ENCODE data around the gene ZNF324.
"Not testable (repeated sequence)": the region's sequence is repeated elsewhere in the genome, so short reads cannot be mapped to it uniquely, and the experiment has no call there.

ZNF324 gene

DNA sequence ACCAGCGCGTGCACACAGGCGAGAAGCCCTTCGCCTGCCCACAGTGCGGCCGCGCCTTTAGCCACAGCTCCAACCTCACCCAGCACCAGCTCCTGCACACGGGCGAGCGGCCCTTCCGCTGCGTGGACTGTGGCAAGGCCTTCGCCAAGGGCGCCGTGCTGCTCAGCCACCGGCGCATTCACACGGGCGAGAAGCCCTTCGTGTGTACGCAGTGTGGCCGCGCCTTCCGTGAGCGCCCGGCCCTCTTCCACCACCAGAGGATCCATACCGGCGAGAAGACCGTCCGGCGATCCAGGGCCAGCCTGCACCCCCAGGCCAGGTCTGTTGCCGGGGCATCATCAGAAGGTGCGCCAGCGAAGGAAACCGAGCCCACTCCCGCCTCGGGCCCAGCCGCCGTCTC lies 4.9 kb downstream of the ZNF324 start:
- DNase-seq (ENCODE audit: low spot score) = no peak

DNA sequence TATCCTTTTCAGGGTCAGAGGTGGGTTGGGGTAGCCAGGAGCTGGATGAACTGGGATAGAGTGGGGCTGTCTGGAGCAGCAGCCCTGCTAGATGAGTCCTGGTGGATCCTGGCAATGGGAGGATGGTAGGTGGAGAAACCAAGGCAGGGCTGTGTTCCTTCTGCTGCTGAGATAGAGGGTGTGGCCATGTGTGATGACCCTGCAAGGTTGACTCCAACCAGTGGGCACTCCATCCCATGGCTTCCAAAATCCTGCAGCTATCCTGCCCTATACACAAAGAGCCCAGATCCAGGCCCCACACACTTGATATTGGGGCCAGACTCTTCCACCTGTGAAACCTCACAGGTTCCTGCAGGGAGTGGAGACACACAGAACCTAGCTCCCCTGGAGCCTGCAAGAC lies 6.9 kb downstream of the ZNF324 start:
- DNase-seq (ENCODE audit: low spot score) = no peak

DNA sequence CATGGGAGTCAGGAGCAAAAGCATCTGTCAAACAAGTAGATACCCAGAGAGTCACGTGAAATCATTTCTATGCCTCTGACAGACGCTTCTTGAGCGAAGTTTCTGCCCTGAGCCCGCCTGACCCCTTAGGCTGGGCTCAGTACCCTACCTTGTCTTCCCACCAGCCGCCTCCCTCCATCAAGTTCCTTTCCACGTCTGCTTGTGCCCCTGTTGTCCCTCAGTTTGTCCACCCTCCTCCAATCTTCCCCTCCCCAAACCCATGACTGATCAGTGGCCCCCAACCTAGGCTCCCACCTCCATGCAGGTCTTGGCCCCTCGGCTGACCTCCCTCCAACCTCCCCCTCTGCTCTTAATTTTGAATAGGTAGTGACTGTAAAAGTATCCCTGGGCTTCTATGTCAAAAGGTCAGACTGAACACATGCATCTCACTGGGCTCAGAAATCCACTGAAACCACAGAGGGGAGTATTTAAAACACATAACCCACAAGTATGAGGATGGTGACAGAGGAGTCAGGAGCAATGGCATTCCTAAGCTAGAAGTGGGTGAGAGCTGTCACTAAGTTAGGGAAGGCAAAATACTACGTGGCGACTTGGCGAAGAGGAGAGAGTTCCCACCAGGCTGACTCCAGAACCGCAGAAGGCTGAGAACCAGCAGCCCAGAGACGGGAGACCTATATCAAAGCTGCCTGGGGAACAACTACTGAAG lies 7.6 kb downstream of the ZNF324 start:
- no peak for DNase-seq (ENCODE audit: low spot score)

DNA sequence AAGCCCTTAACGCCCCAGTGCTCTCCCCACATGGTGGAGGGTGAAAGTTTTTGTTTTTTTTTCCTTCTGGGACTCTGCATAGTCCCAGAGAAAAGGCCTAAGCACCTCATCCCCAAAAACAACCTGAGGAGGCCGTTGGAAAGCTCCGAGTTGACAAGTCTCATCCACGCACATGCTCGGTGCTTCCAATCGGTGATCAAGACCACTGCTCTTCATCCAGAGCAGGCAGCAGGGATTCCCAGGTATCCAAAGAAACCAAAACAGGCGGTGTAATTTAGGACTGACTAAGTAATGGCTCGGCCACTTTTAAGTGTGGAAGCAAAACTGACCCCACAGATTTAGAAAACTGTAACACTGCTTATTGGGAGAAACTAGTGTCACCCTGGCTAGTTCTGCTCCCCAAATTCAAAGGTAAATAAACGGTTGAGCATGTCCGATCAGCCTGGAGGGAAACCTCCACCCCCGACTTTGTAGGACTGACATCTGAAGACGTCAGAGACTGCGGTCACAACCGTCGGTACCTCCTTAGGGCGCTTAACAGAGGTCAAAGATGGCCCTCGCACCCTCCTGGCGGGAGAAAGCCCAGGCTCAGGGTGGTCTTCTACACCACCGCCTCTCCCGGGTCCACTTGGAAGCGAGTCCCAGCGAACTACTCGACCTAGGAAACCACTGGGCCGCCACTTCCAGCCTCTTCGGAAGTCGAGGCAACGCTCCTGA lies 8.3 kb downstream of the ZNF324 start:
- DNase-seq (ENCODE audit: low spot score) = no peak

DNA sequence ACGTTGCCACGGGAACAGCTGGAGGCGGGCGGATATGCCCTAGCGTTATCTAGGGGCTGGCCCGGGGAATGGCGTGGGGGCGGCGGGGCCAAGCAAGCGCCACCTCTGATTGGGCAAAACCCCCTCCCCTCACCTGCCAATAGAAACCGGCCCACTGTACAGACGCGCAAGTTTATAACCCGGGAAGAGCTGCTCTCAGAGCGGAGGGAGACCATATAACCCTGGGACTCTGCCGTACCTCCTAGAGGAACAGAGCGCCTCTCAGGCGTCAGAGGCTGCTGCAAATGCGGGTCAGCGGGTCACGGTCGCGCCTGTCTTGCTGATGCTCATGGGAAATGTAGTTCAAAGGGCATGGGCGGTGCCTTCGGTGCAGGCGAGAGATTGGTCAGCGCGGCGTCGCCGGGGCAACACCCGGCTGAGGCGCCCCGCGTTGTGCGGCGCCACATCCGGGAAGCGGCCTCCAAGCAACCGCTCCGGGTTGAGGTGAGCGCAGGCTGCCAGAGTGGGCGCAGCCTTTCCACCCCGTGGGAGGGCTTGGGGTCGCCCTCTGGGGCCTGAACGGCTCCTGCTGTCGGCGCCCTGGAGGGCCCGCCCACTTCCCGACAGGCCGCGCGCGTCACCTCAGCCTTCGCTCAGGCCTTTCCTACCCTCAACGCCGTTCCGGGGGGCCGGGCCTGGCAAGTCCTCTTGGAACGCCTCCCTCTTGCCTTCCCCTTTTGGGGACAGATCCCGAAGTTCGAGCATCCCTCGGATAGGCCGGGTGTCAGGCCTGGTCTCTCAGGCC lies 9.0 kb downstream of the ZNF324 start, which contains the start of gene ZNF446:
ZNF446 (plus strand) TSS at position 639 of the 784 bp plus-strand sequence. CDS start 867 bp downstream, outside the sequence.
- peak; percentile 95 for DNase-seq (ENCODE audit: low spot score)

DNA sequence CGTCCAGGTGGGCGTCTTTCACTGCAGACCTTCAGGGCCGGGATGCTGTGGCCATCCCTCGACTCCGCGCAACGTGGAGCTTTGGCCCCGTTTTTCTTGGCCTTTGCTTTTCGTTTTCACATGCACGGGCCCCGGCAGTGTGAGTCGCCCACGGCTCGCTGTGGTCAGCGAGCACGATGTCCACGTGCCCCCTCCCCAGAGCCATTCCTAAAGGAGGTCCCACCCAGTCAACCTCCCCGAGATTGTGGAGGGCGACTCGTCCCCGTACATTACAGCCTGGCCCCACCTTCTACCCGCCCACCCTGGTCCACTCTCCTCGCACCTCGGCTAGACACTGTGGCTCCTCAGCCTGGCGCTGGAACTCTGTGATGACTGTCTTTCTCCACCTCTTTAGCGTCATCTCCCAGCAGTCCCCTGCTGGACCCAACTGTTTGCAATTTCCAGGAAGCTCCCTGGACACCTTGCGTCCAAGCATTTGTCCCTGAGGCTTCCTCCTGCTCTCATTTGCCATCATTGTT lies 9.7 kb downstream of the ZNF324 start:
- DNase-seq (ENCODE audit: low spot score) = no peak

DNA sequence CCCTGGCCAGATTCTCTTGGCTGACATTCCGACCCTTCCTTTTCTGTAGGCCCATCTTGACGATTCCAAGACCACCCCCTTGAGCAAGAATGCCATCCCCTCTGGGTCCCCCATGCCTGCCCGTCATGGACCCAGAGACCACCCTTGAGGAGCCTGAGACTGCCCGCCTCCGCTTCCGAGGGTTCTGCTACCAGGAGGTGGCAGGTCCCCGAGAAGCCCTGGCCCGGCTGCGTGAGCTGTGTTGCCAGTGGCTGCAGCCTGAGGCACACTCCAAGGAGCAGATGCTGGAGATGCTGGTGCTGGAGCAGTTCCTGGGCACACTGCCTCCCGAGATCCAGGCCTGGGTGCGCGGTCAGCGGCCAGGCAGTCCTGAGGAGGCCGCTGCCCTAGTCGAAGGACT lies 10.2 kb downstream of the ZNF324 start:
- DNase-seq (ENCODE audit: low spot score) = no peak

DNA sequence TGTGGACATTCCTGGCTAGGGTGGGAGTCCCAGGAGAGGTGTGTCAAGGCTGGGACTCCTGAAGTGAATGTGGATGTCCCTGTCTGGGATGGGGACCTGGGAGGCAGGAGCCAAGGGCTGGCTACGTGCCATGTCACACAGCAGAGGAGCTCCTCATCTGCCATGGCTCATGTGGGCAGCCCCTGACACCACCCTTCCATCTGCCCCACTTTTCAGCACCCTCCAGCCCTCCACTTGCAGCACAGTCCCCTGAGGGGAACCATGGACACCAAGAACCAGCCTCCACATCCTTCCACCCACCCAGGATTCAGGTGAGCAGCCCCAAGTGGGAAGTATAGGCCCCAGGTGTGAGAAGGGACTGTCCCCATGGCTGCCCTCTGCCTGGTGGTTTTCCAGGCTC lies 11.0 kb downstream of the ZNF324 start:
- DNase-seq (ENCODE audit: low spot score) = no peak

DNA sequence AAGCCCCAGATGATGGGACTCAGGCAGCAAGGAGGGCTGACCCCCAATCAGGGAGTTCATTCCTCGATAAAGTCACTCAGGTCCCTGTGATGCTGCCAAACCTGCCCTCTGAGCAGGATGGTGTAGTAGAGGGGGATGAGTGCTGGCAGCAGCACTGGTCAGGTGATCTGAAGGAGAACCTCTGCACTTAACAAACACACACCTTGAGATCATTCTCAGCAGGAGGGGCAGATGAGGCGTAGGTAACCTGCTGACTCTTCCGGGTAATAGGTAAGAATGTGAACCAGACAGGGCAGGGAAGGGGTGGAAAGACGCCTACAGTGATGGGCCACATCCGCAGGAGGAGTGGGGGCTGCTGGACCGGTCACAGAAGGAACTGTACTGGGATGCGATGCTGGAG lies 12.4 kb downstream of the ZNF324 start:
- DNase-seq (ENCODE audit: low spot score) = no peak

DNA sequence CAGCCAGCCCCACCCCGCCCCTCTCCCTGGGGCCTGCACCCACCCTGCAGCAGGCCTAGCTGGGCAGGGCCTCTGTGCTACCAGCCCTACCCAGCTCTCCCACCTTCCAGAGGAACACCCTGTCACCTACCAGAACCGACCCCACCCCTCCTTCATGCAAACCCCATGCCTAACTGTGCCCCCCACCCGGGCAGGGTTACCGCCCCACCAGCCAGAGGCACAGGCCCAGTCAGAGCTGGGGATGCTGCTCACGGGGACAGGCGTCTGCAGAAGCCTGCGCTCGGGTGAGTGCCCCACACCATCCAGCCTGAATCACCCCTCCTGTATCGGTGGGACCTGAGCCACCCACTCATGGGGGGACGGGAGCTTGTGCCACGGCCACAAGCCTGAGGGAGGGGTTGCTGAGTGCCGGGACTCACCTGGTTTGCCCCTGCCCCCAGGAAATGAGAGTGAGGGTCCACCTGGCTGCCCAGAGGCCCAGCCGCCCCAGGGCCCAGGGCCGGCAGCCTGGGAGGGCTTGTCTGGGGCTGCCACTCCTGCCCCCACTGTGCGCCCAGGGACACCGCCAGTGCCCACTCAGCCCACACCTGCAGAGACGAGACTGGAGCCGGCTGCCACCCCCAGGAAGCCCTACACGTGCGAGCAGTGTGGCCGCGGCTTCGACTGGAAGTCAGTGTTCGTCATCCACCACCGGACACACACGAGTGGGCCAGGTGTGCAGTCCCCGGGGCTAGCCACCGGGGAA lies 13.0 kb downstream of the ZNF324 start:
- no peak for DNase-seq (ENCODE audit: low spot score)

DNA sequence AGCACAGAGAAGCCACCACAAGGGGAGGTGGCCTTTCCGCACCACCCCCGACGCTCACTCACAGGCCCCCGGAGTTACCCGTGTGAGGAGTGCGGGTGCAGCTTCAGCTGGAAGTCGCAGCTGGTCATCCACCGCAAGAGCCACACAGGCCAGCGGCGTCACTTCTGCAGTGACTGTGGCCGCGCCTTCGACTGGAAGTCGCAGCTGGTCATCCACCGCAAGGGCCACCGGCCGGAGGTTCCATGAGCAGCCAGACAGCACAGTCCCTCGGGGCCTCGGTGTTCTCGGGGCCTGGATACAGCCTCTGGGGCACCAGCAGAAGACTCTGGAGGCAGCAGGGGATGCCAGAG lies 13.6 kb downstream of the ZNF324 start:
- no peak for DNase-seq (ENCODE audit: low spot score)

DNA sequence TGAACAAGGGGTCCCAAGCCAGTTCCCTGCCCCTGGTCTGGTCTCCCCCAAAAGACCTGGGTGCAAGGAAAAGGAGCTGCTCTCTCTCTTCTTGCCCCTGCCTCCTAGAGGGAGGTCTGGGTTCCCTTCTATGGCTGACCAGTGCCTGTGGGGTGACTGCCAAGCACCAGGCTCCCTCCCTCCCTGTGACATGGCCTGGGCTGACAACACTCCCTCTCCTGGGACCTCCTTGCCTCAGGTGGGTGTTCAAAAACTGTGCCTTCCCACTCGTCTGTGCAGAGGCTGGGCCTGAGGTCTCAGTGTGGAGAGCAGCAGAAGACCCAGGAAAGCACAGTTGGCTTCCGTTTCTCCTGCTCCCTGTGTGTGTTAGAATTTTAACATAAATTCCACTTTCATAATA lies 14.0 kb downstream of the ZNF324 start:
- no peak for DNase-seq (ENCODE audit: low spot score)

DNA sequence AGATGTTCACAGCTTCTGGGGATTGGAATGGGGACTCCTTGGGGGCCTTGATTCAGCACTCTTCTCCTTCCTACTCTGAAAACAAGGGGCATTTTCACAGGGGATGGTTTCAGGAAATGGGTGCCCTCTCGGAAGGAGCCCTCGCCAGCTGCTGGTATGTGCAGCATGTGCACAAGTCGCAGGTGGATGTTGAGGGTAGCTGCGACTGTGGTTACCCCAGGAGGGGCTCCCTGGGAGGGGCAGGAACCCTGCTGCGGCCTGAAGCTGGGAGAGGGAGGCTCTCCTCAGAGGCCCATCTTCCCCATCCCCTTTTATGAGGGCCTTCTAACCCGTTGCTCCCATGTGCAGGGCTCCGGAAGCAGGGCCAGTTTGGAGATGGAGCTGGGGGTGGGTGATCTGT lies 15.5 kb downstream of the ZNF324 start:
- no peak for DNase-seq (ENCODE audit: low spot score)

DNA sequence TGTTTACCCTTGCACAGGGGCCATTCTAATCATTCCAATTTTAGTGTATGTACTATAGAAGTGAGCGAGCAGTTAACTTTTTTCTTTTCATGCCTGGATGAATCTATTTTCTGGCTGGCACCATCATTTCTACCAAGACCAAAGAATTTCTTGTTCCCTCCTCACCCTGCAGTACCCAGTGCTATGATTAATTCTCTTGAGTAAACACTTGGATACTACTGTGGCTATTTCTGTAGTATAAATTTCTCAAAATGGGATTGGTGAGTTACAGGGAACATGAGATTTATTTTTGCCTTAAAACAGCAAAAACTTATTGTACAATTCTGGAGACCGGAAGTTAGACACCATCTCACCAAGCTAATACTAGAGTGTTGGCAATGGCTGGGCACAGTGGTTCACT lies 16.9 kb downstream of the ZNF324 start:
- DNase-seq (ENCODE audit: low spot score) = no peak

DNA sequence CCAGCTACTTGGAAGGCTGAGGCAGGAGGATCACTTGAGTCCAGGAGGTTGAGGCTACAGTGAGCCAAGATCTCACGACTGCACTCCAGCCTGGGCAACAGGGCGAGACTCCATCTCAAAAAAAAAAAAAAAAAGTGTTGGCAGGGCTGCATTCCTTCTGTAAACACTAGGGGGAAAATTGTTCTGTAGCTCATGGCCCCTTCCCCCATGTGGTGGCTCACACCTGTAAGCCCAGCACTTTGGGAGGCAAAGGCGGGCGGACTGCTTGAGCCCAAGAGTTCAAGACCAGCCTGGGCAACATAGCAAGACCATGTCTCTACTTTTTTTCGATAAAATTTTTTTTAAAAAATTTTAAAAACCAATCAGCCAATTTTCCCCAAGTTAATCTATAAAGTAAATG lies 17.5 kb downstream of the ZNF324 start:
- DNase-seq (ENCODE audit: low spot score) = not testable (repeated sequence)

DNA sequence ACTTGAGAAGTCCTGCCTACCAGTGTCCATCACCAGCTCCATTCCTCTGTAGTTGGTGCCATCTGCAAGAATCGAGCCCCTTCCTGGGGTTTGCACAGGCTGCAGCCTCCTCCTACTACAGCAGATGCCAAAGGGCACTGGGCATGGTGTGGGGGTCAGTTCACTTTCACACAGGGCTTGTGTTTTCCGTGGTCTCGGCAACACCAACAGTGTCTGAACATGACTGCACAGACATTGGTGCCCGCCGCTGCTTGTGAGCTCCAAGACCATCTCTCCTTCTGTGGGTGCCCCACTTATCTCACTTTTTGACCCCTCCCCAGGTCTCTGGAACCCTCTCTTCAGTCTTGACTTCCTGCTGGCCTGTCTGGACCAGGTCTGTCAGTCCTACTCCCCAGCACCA lies 24.5 kb downstream of the ZNF324 start:
- DNase-seq (ENCODE audit: low spot score) = no peak

DNA sequence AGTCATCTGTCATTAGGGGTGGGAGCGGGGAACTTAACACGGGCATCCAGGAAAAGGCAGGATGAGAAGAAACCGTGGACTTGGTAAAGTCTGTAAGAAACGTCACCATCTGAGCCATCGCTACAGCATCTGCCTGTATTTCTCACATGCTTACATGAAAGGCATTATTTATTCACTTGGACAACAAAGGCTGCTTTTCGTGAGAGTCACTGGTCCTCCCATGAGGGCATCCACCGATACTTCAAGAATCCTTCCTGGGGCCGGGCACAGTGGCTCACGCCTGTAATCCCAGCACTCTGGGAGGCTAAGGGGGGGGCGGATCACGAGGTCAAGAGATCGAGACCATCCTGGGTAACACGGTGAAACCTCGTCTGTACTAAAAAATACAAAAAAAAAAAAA lies 25.4 kb downstream of the ZNF324 start:
- DNase-seq (ENCODE audit: low spot score) = no peak

DNA sequence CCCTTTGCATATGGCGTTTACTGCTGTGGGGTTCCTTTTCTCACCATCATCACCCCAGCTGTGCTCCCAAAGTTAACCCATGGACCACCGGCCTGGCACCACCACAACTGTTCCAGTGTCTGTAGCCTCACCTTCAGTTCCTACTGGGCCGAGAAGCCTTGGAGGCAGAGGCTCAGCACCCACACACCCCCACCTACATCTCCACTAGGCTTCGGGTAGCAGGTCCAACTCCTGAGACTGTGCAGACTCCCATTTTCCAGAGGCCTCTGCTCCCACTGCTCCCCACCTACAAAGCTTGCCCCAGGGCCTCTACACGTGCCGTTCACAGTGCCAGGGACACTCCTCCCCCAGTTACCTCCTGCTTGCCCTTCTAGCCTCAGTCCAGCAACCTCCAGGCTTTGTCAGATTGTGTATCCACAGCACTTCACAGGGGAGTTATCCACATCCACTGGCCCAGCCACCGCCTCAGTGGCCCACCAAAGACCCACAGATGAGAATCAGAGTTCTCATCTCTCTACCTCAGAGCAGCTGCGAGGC lies 30.8 kb downstream of the ZNF324 start:
- DNase-seq (ENCODE audit: low spot score) = no peak

DNA sequence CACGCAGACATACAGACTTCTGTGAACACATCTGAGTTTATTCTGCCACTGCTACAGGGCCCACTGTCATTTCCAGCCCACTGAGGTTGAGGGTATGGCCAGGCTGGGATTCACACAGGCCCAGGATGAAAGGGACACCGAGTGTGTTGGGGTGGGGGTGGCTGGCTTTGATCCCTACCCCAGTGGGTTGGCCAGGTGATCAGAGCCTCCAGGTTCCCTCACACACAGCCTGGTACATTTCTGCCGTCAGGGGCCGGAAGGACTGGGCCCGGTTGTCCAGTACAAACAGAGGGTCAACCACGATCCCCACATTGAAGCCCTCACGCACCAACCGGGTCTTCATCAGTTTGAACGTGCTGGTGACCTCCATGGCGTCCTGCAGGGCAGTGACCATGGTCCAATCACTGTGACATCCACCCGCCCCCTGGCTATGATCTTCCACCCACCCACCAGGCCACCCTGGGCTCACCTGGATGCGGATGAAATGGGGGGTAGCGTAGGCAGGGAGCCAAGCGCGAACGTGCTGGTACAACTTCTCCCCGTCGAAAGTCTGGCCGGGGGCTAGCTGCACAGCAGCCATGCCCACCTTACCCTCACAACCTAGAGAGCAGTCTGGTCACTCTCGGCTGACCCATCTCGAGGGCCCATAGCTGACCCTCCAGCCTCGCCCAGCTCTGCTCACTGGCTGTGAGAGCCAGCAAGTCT lies 31.6 kb downstream of the ZNF324 start:
- no peak for DNase-seq (ENCODE audit: low spot score)

DNA sequence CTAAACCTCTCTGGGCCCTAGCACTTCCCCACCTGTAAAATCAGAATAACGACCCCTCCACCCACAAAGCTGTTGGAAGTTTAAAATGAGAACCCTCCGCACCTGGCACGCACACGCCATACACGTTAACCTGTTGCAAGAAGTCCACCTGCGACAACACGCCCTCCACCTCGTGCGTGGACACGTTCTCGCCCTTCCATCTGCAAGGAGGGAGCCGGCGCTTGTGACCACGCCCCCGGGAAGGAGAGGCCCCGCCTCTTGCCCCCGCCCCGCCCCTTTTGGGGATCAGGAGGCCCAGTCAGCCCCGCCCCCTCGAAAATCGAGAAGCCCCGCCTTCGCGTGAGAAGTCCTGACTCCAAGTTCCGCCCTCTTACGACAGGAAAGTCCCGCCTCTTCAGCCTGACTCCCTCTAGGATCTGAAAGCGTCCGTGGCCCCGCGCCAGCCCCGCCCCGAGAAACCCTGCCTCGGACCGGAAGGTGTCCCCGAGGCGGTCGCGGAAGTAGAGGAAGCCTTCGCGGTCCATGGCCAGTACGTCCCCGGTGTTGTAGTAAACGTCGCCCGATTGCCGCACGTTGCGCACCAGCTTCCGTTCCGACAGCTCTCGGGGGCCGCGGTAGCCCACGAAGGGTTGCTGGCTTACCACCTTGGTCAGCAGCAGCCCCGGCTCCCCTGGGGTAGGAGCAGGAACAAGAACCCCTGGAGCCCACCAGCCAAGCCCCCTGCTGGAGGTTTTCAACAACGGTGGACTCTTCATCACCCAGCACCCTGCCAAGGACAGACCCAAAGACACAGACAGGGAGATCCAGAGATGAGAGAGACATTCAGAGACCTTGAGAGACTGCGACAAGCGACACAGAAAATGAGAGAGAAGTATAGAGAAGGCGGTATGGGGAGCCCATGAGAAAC lies 32.4 kb downstream of the ZNF324 start:
- peak; percentile 80 for DNase-seq (ENCODE audit: low spot score)
